Measurements from ENCODE around the gene KLF5. TPM values are rescaled to one million over a fixed set of nuclear protein-coding genes. Genes with fewer than 3 reads are reported as not detected.
A peak's percentile ranks its signal among the peaks of the same experiment; 100 is the strongest.

Gene KLF5
- total RNA-seq (ENCODE audit: low replicate concordance) = 189 and 632 TPM in 2 replicates
- long read RNA-seq, transcript KLF5-201 (4 exons, 3,566 nt) = major isoform, 12 of 114 reads
- long read RNA-seq, partial matches to known transcripts = 55 of 114 reads
- long read RNA-seq, other reads (novel, unspliced or antisense) = 47 of 114 reads

GRCh38 chr13:73058736-73059459 is at the start of gene KLF5:
Gene KLF5 (plus strand): TSS chr13:73059005. CDS start chr13:73059328, 323 bp downstream.
- peak within 1 kb of the TSS; percentile 98 for H3K27ac Mint-ChIP-seq

GRCh38 chr13:73011751-73012150 is 47.1 kb upstream of the KLF5 start:
- H3K27me3 Mint-ChIP-seq = no peaks in the 10 kb centered on the region
- peaks cover 25% of the 10 kb centered on the region for H3K36me3 Mint-ChIP-seq
- no peak overlapping the region for H3K4me3 Mint-ChIP-seq
- DNase-seq (ENCODE audit: extremely low spot score, unreplicated experiment) = no peak
- H3K9me3 Mint-ChIP-seq = no peaks in the 10 kb centered on the region
- no peak overlapping the region for H3K27ac Mint-ChIP-seq
- no peak for TF ChIP-seq CTCF (conservative IDR thresholded peaks at IDR 0.05)
- no peaks in the 10 kb centered on the region for H3K4me1 Mint-ChIP-seq (ENCODE audit: unreplicated experiment)

More at GRCh38 chr13:73058736-73059459, at the start of gene KLF5:
- peak; percentile 99 for DNase-seq (ENCODE audit: extremely low spot score, unreplicated experiment)
- peak within 1 kb of the TSS; percentile 97 for H3K4me3 Mint-ChIP-seq
- H3K4me1 Mint-ChIP-seq (ENCODE audit: unreplicated experiment) = peaks cover 25% of the 10 kb centered on the region
- H3K9me3 Mint-ChIP-seq = no peaks in the 10 kb centered on the region
- TF ChIP-seq CTCF (conservative IDR thresholded peaks at IDR 0.05) = no peak
- peaks cover 46% of the 10 kb centered on the region for H3K27me3 Mint-ChIP-seq
- peaks cover 33% of the 10 kb centered on the region for H3K36me3 Mint-ChIP-seq

GRCh38 chr13:73015805-73016204 is 43.0 kb upstream of the KLF5 start:
- Mint-ChIP-seq H3K4me1 (ENCODE audit: unreplicated experiment) (no peaks in the 10 kb centered on the region), H3K36me3 (peaks cover 38% of the 10 kb centered on the region), H3K9me3 (no peaks in the 10 kb centered on the region), H3K27ac (no peak overlapping the region), H3K4me3 (no peak overlapping the region), H3K27me3 (no peaks in the 10 kb centered on the region)
- no peak for TF ChIP-seq CTCF (conservative IDR thresholded peaks at IDR 0.05)
- DNase-seq (ENCODE audit: extremely low spot score, unreplicated experiment) = no peak

GRCh38 chr13:73018336-73018735 is 40.5 kb upstream of the KLF5 start:
- Mint-ChIP-seq H3K27me3 (no peaks in the 10 kb centered on the region), H3K27ac (no peak overlapping the region), H3K36me3 (peaks cover 32% of the 10 kb centered on the region), H3K4me3 (no peak overlapping the region), H3K9me3 (no peaks in the 10 kb centered on the region), H3K4me1 (ENCODE audit: unreplicated experiment) (no peaks in the 10 kb centered on the region)
- TF ChIP-seq CTCF (conservative IDR thresholded peaks at IDR 0.05) = no peak
- no peak for DNase-seq (ENCODE audit: extremely low spot score, unreplicated experiment)

GRCh38 chr13:73025217-73026012 is 33.4 kb upstream of the KLF5 start:
- no peaks in the 10 kb centered on the region for H3K9me3 Mint-ChIP-seq
- no peaks in the 10 kb centered on the region for H3K27me3 Mint-ChIP-seq
- no peaks in the 10 kb centered on the region for H3K4me1 Mint-ChIP-seq (ENCODE audit: unreplicated experiment)
- no peak overlapping the region for H3K4me3 Mint-ChIP-seq
- TF ChIP-seq CTCF (conservative IDR thresholded peaks at IDR 0.05) = no peak
- H3K27ac Mint-ChIP-seq = peak overlapping the region; percentile 45
- DNase-seq (ENCODE audit: extremely low spot score, unreplicated experiment) = no peak
- H3K36me3 Mint-ChIP-seq = peaks cover 4% of the 10 kb centered on the region

All from type B pancreatic cell (in vitro differentiated cells).